ENCODE results near the gene GRB10.

Gene GRB10

GRCh38 chr7:50766106-50766848, 16.4 kb downstream of the GRB10 start:
- H3K4me3 Mint-ChIP-seq = no peak overlapping the region
- no peak overlapping the region for H3K27ac Mint-ChIP-seq (ENCODE audit: low read depth)
- H3K27me3 Mint-ChIP-seq = peaks cover 11% of the 10 kb centered on the region
- DNase-seq (ENCODE audit: low spot score in 2 of 2) (no peak), ATAC-seq (replicated peaks; ENCODE audit: extremely low read depth, poor library complexity, severe bottlenecking) (no peak)
- H3K36me3 Mint-ChIP-seq (ENCODE audit: insufficient read depth) = no peaks in the 10 kb centered on the region
- peaks cover 10% of the 10 kb centered on the region for H3K4me1 Mint-ChIP-seq
- H3K9me3 Mint-ChIP-seq = no peaks in the 10 kb centered on the region

- H3K4me3 Mint-ChIP-seq = no peak overlapping the region
- DNase-seq (ENCODE audit: low spot score in 2 of 2) (no peak), ATAC-seq (replicated peaks; ENCODE audit: extremely low read depth, poor library complexity, severe bottlenecking) (no peak)
- H3K9me3 Mint-ChIP-seq = no peaks in the 10 kb centered on the region
- H3K4me1 Mint-ChIP-seq = peaks cover 12% of the 10 kb centered on the region
- H3K27me3 Mint-ChIP-seq = no peaks in the 10 kb centered on the region
- no peak overlapping the region for H3K27ac Mint-ChIP-seq (ENCODE audit: low read depth)
- H3K36me3 Mint-ChIP-seq (ENCODE audit: insufficient read depth) = no peaks in the 10 kb centered on the region
Measured at GRCh38 chr7:50762337-50762736, 20.4 kb downstream of the GRB10 start.

GRCh38 chr7:50761713-50762112, 21.0 kb downstream of the GRB10 start:
- DNase-seq (ENCODE audit: low spot score in 2 of 2) (no peak), ATAC-seq (replicated peaks; ENCODE audit: extremely low read depth, poor library complexity, severe bottlenecking) (no peak)
- Mint-ChIP-seq H3K4me1 (peaks cover 12% of the 10 kb centered on the region), H3K27ac (ENCODE audit: low read depth) (no peak overlapping the region), H3K36me3 (ENCODE audit: insufficient read depth) (no peaks in the 10 kb centered on the region), H3K27me3 (no peaks in the 10 kb centered on the region), H3K9me3 (no peaks in the 10 kb centered on the region), H3K4me3 (no peak overlapping the region)

- no peak overlapping the region for H3K27ac Mint-ChIP-seq (ENCODE audit: low read depth)
- H3K4me3 Mint-ChIP-seq = no peak overlapping the region
- no peak for ATAC-seq (replicated peaks; ENCODE audit: extremely low read depth, poor library complexity, severe bottlenecking)
- no peaks in the 10 kb centered on the region for H3K36me3 Mint-ChIP-seq (ENCODE audit: insufficient read depth)
- H3K4me1 Mint-ChIP-seq = peaks cover 12% of the 10 kb centered on the region
- DNase-seq (ENCODE audit: low spot score in 2 of 2) = no peak
- no peaks in the 10 kb centered on the region for H3K9me3 Mint-ChIP-seq
- no peaks in the 10 kb centered on the region for H3K27me3 Mint-ChIP-seq
Measured at GRCh38 chr7:50757703-50758390, 24.8 kb downstream of the GRB10 start.

GRCh38 chr7:50756180-50756579, 26.5 kb downstream of the GRB10 start:
- Mint-ChIP-seq H3K4me3 (no peak overlapping the region), H3K9me3 (no peaks in the 10 kb centered on the region), H3K27ac (ENCODE audit: low read depth) (no peak overlapping the region), H3K27me3 (no peaks in the 10 kb centered on the region), H3K4me1 (peaks cover under 1% of the 10 kb centered on the region), H3K36me3 (ENCODE audit: insufficient read depth) (no peaks in the 10 kb centered on the region)
- DNase-seq (ENCODE audit: low spot score in 2 of 2) = no peak
- no peak for ATAC-seq (replicated peaks; ENCODE audit: extremely low read depth, poor library complexity, severe bottlenecking)

GRCh38 chr7:50754684-50755083, 28.0 kb downstream of the GRB10 start:
- DNase-seq (ENCODE audit: low spot score in 2 of 2) = no peak
- H3K27me3 Mint-ChIP-seq = no peaks in the 10 kb centered on the region
- H3K4me1 Mint-ChIP-seq = no peaks in the 10 kb centered on the region
- no peaks in the 10 kb centered on the region for H3K36me3 Mint-ChIP-seq (ENCODE audit: insufficient read depth)
- ATAC-seq (replicated peaks; ENCODE audit: extremely low read depth, poor library complexity, severe bottlenecking) = no peak
- no peak overlapping the region for H3K4me3 Mint-ChIP-seq
- H3K9me3 Mint-ChIP-seq = no peaks in the 10 kb centered on the region
- H3K27ac Mint-ChIP-seq (ENCODE audit: low read depth) = no peak overlapping the region

DNA sequence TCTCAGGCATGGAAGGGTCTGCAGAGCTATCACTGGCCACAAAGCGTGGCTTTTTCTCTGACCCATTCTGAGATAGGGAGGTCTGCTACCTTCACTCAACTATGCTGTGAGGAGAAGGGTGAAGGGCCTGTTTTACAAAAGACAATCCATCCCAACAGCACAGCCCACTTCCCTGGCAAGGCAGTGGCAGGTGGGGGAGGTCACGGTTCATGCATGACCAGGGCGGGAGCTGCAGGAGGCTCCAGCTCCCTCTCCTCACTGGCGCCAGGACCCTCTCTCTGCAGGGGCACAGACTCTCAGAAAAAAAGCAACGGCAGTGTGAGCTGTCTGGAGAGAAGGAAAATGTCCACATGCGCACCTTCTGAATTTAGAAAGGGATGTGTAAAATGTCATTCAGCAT, 28.5 kb downstream of the GRB10 start:
- no peaks in the 10 kb centered on the region for H3K36me3 Mint-ChIP-seq (ENCODE audit: insufficient read depth)
- DNase-seq (ENCODE audit: low spot score in 2 of 2) = no peak
- no peaks in the 10 kb centered on the region for H3K27me3 Mint-ChIP-seq
- H3K9me3 Mint-ChIP-seq = no peaks in the 10 kb centered on the region
- H3K27ac Mint-ChIP-seq (ENCODE audit: low read depth) = no peak overlapping the region
- no peaks in the 10 kb centered on the region for H3K4me1 Mint-ChIP-seq
- no peak overlapping the region for H3K4me3 Mint-ChIP-seq
- no peak for ATAC-seq (replicated peaks; ENCODE audit: extremely low read depth, poor library complexity, severe bottlenecking)

- H3K4me1 Mint-ChIP-seq = no peaks in the 10 kb centered on the region
- no peaks in the 10 kb centered on the region for H3K36me3 Mint-ChIP-seq (ENCODE audit: insufficient read depth)
- peaks cover 6% of the 10 kb centered on the region for H3K27me3 Mint-ChIP-seq
- no peak overlapping the region for H3K4me3 Mint-ChIP-seq
- no peaks in the 10 kb centered on the region for H3K9me3 Mint-ChIP-seq
- H3K27ac Mint-ChIP-seq (ENCODE audit: low read depth) = no peak overlapping the region
- ATAC-seq (replicated peaks; ENCODE audit: extremely low read depth, poor library complexity, severe bottlenecking) = no peak
- no peak for DNase-seq (ENCODE audit: low spot score in 2 of 2)
Measured at GRCh38 chr7:50752422-50752821, 30.3 kb downstream of the GRB10 start.

DNA sequence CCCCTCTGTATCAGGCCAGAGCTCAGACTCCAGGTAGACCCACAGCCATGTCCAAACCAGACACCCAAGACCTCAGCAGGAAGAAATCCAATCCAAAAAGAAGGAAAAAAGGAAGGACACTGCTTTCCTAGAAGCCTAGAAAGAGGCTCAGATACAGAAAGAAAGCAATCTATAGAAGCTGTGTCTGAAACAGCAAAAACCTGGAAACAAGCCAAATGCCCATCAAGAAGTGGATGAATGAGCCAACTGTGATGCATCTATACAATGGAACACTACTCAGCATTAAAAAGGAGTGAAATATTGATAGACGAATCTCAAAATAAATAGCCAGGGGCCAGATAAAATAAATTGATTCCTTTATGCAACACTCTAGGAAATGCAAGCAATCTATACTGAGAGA, 31.6 kb downstream of the GRB10 start:
- H3K36me3 Mint-ChIP-seq (ENCODE audit: insufficient read depth) = no peaks in the 10 kb centered on the region
- H3K4me3 Mint-ChIP-seq = no peak overlapping the region
- ATAC-seq (replicated peaks; ENCODE audit: extremely low read depth, poor library complexity, severe bottlenecking) (no peak), DNase-seq (ENCODE audit: low spot score in 2 of 2) (no peak)
- peaks cover 17% of the 10 kb centered on the region for H3K27me3 Mint-ChIP-seq
- no peak overlapping the region for H3K27ac Mint-ChIP-seq (ENCODE audit: low read depth)
- H3K4me1 Mint-ChIP-seq = no peaks in the 10 kb centered on the region
- no peaks in the 10 kb centered on the region for H3K9me3 Mint-ChIP-seq

DNA sequence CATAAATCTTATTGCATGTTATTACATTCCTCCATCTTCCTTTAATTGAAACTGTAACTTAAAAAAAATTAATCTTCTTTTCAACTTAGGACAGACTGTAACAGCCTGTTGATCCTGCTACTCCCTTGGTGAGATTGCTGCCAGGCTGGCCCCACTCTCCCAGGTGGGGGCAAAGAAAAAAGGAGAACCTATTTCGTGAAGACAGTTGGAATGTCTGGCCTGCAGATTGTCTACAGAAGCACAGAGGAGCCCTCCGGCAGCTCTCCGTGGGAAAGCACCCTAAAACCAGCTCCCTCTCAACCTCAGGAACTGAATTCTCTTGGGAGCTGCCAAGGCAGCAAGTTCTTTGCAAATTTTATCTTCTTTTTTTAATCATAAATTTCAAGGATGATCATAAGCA, 32.8 kb downstream of the GRB10 start:
- H3K36me3 Mint-ChIP-seq (ENCODE audit: insufficient read depth) = no peaks in the 10 kb centered on the region
- H3K9me3 Mint-ChIP-seq = no peaks in the 10 kb centered on the region
- DNase-seq (ENCODE audit: low spot score in 2 of 2) = no peak
- ATAC-seq (replicated peaks; ENCODE audit: extremely low read depth, poor library complexity, severe bottlenecking) = no peak
- peaks cover 17% of the 10 kb centered on the region for H3K27me3 Mint-ChIP-seq
- H3K4me3 Mint-ChIP-seq = no peak overlapping the region
- H3K4me1 Mint-ChIP-seq = no peaks in the 10 kb centered on the region
- no peak overlapping the region for H3K27ac Mint-ChIP-seq (ENCODE audit: low read depth)

DNA sequence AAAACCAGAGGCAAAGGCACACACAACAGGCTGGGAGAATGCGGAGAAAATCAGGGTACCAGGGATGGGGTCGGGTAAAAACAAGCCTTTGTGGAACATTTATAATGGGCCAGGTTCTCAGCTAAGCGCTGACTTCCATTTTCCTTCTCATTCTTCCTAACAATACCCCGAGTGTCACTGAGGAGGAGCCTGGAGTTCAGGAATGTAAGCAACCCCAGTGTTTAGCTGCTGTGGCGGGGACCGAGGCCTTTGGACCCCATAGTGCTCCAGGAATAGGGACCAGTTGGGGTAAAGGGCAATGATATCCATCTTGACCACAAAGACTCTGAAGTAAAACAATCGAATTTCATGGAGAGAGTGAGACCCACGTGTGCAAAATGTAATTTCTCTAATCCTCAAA, 34.2 kb downstream of the GRB10 start:
- no peaks in the 10 kb centered on the region for H3K36me3 Mint-ChIP-seq (ENCODE audit: insufficient read depth)
- H3K27ac Mint-ChIP-seq (ENCODE audit: low read depth) = no peak overlapping the region
- DNase-seq (ENCODE audit: low spot score in 2 of 2) (no peak), ATAC-seq (replicated peaks; ENCODE audit: extremely low read depth, poor library complexity, severe bottlenecking) (no peak)
- H3K4me3 Mint-ChIP-seq = no peak overlapping the region
- H3K27me3 Mint-ChIP-seq = peaks cover 17% of the 10 kb centered on the region
- no peaks in the 10 kb centered on the region for H3K9me3 Mint-ChIP-seq
- H3K4me1 Mint-ChIP-seq = no peaks in the 10 kb centered on the region

GRCh38 chr7:50745835-50746234, 36.9 kb downstream of the GRB10 start:
- no peak overlapping the region for H3K27ac Mint-ChIP-seq (ENCODE audit: low read depth)
- ATAC-seq (replicated peaks; ENCODE audit: extremely low read depth, poor library complexity, severe bottlenecking) = no peak
- H3K36me3 Mint-ChIP-seq (ENCODE audit: insufficient read depth) = peaks cover 2% of the 10 kb centered on the region
- H3K9me3 Mint-ChIP-seq = no peaks in the 10 kb centered on the region
- peaks cover 2% of the 10 kb centered on the region for H3K4me1 Mint-ChIP-seq
- DNase-seq (ENCODE audit: low spot score in 2 of 2) = no peak
- no peak overlapping the region for H3K4me3 Mint-ChIP-seq
- peaks cover 17% of the 10 kb centered on the region for H3K27me3 Mint-ChIP-seq

GRCh38 chr7:50745336-50745735, 37.4 kb downstream of the GRB10 start:
- Mint-ChIP-seq H3K4me3 (no peak overlapping the region), H3K4me1 (peaks cover 5% of the 10 kb centered on the region), H3K27ac (ENCODE audit: low read depth) (no peak overlapping the region), H3K9me3 (no peaks in the 10 kb centered on the region), H3K36me3 (ENCODE audit: insufficient read depth) (peaks cover 2% of the 10 kb centered on the region), H3K27me3 (peaks cover 17% of the 10 kb centered on the region)
- ATAC-seq (replicated peaks; ENCODE audit: extremely low read depth, poor library complexity, severe bottlenecking) (no peak), DNase-seq (ENCODE audit: low spot score in 2 of 2) (no peak)

Measured in central memory CD8-positive, alpha-beta T cell (primary cell).